Retina (tissue), 1 donor: ENCODE measurements around the gene BBS4.
"Not testable (repeated sequence)": the region's sequence is repeated elsewhere in the genome, so short reads cannot be mapped to it uniquely, and the experiment has no call there.

Source experiments
- DNase-seq: peaks from one replicate; pipeline ENCODE4 v3.0.0-alpha.2; 2016

Gene BBS4

GRCh38 chr15:72685925-72686794 is at the start of gene BBS4, which contains the start of gene HIGD2B:
BBS4 (plus strand) TSS chr15:72686207; CDS start chr15:72686228, 21 bp downstream.
HIGD2B (minus strand) TSS chr15:72686182; CDS start chr15:72676374, 9,808 bp downstream.
- peak; percentile 97 for DNase-seq

- DNase-seq: peak; percentile 76
Observed at GRCh38 chr15:72636519-72637282, 49.3 kb upstream of the BBS4 start.

GRCh38 chr15:72639759-72640483 is 46.1 kb upstream of the BBS4 start:
- DNase-seq: not testable (repeated sequence)

- not testable (repeated sequence) for DNase-seq
Observed at GRCh38 chr15:72642271-72642670, 43.7 kb upstream of the BBS4 start.

- not testable (repeated sequence) for DNase-seq
Observed at GRCh38 chr15:72648631-72649253, 37.3 kb upstream of the BBS4 start.

GRCh38 chr15:72654397-72654796 is 31.6 kb upstream of the BBS4 start, which contains the start of gene GOLGA6B:
GOLGA6B (plus strand) TSS chr15:72654697; CDS start chr15:72654738, 41 bp downstream.
- DNase-seq: not testable (repeated sequence)

- DNase-seq: not testable (repeated sequence)
Observed at GRCh38 chr15:72656014-72656413, 30.0 kb upstream of the BBS4 start.

GRCh38 chr15:72661081-72661480 is 24.9 kb upstream of the BBS4 start:
- not testable (repeated sequence) for DNase-seq

- not testable (repeated sequence) for DNase-seq
Observed at GRCh38 chr15:72663931-72664330, 22.1 kb upstream of the BBS4 start.

- not testable (repeated sequence) for DNase-seq
Observed at GRCh38 chr15:72665706-72666105, 20.3 kb upstream of the BBS4 start.

GRCh38 chr15:72669803-72670202 is 16.2 kb upstream of the BBS4 start:
- not testable (repeated sequence) for DNase-seq

GRCh38 chr15:72670656-72671352 is 15.2 kb upstream of the BBS4 start:
- peak; percentile 91 for DNase-seq

GRCh38 chr15:72671525-72671924 is 14.5 kb upstream of the BBS4 start:
- DNase-seq: no peak

- DNase-seq: no peak
Observed at GRCh38 chr15:72676838-72677237, 9.2 kb upstream of the BBS4 start.

- DNase-seq: no peak
Observed at GRCh38 chr15:72680931-72681330, 5.1 kb upstream of the BBS4 start.

GRCh38 chr15:72682772-72683171 is 3.2 kb upstream of the BBS4 start:
- DNase-seq: no peak

GRCh38 chr15:72685301-72685924 is 594 bp upstream of the BBS4 start:
- no peak for DNase-seq

- DNase-seq: no peak
Observed at GRCh38 chr15:72688697-72689096, 2.7 kb downstream of the BBS4 start.

GRCh38 chr15:72690938-72691337 is 4.9 kb downstream of the BBS4 start:
- DNase-seq: no peak

GRCh38 chr15:72698938-72699337 is 12.9 kb downstream of the BBS4 start:
- no peak for DNase-seq

- DNase-seq: no peak
Observed at GRCh38 chr15:72700076-72700475, 14.1 kb downstream of the BBS4 start.
